Liver (tissue), 9 donors: ENCODE results near the gene MAML3. TPM values are rescaled to one million over a fixed set of nuclear protein-coding genes. Genes with fewer than 3 reads are reported as not detected.
"Not testable (repeated sequence)": the region's sequence is repeated elsewhere in the genome, so short reads cannot be mapped to it uniquely, and the experiment has no call there.

Source experiments
- DNase-seq: peaks from one replicate; pipeline ENCODE4 v3.0.0-alpha.2; 2017; ENCODE audit warnings: low spot score
- H3K27ac ChIP-seq, 2 donors: one replicate each; pipeline ENCODE4 v1.7.0; 2013; ENCODE audit warnings: inconsistent platforms in 2 of 2, low read length in 2 of 2, control low read depth in 1 of 2, low read depth in 1 of 2, mild to moderate bottlenecking in 1 of 2
- H3K27me3 ChIP-seq, 4 donors: one replicate each; pipeline versions ENCODE4 v1.6.1 to v1.7.0; 2013; ENCODE audit warnings: low read length in 3 of 4, inconsistent platforms in 1 of 4, mild to moderate bottlenecking in 1 of 4, moderate library complexity in 1 of 4; ENCODE audit not compliant: control insufficient read depth in 4 of 4, insufficient read depth in 4 of 4
- H3K36me3 ChIP-seq, 4 donors: one replicate each; pipeline versions ENCODE4 v1.6.1 to v1.7.0; 2013; ENCODE audit warnings: low read length in 3 of 4, mild to moderate bottlenecking in 3 of 4, low read depth in 1 of 4, moderate library complexity in 1 of 4; ENCODE audit not compliant: control insufficient read depth in 4 of 4, insufficient read depth in 3 of 4
- H3K4me1 ChIP-seq, 4 donors: one replicate each; pipeline versions ENCODE4 v1.6.1 to v1.7.0; 2013; ENCODE audit warnings: low read length in 3 of 4, mild to moderate bottlenecking in 3 of 4, moderate library complexity in 1 of 4; ENCODE audit not compliant: control insufficient read depth in 4 of 4, insufficient read depth in 4 of 4
- H3K4me3 ChIP-seq, 3 donors: one replicate each; pipeline versions ENCODE4 v1.6.1 to v1.7.0; 2013; ENCODE audit warnings: low read length in 3 of 3, control low read depth in 1 of 3, low read depth in 1 of 3, mild to moderate bottlenecking in 1 of 3
- H3K9ac ChIP-seq, 2 donors: one replicate each; pipeline ENCODE4 v1.7.0; 2013; ENCODE audit warnings: low read length in 2 of 2, mild to moderate bottlenecking in 2 of 2, moderate library complexity in 2 of 2, control low read depth in 1 of 2, low read depth in 1 of 2
- H3K9me3 ChIP-seq, 4 donors: one replicate each; pipeline versions ENCODE4 v1.6.1 to v1.7.0; 2013; ENCODE audit warnings: low read length in 3 of 4; ENCODE audit not compliant: control insufficient read depth in 4 of 4
- CTCF ChIP-seq: fragments of 150-350 bp; IDR thresholded peaks from 2 replicates; pipeline ENCODE4 v1.5.1; 2017; ENCODE audit warnings: improper control_type of control experiment, low read depth, low read length; ENCODE audit not compliant: missing input control
- EGR1 ChIP-seq, 2 donors: IDR thresholded peaks; 2 replicates each; pipeline ENCODE4 v1.6.1; 2016 to 2018; ENCODE audit warnings: antibody characterized with exemption in 2 of 2, low read depth in 2 of 2
- FOXA1 ChIP-seq: IDR thresholded peaks from 2 replicates; pipeline ENCODE4 v1.6.1; 2016; ENCODE audit warnings: antibody characterized with exemption
- GABPA ChIP-seq, 2 donors: IDR thresholded peaks in 1 of 2; conservative IDR thresholded peaks in 1 of 2; 2 replicates each; pipeline ENCODE4 v1.6.1; 2016; ENCODE audit warnings: antibody characterized with exemption in 2 of 2, mild to moderate bottlenecking in 1 of 2, moderate library complexity in 1 of 2
- HNF4A ChIP-seq, 2 donors: conservative IDR thresholded peaks; 2 replicates each; pipeline ENCODE4 v1.6.1; 2016; ENCODE audit warnings: antibody characterized with exemption in 2 of 2, mild to moderate bottlenecking in 2 of 2
- NR2F2 ChIP-seq: IDR thresholded peaks from 2 replicates; pipeline ENCODE4 v1.6.1; 2016; ENCODE audit warnings: antibody characterized with exemption
- RAD21 ChIP-seq, 2 donors: IDR thresholded peaks; 2 replicates each; pipeline ENCODE4 v1.6.1; 2016; ENCODE audit warnings: antibody characterized with exemption in 2 of 2, mild to moderate bottlenecking in 2 of 2
- REST ChIP-seq: IDR thresholded peaks from 2 replicates; pipeline ENCODE4 v1.6.1; 2016; ENCODE audit warnings: antibody characterized with exemption, mild to moderate bottlenecking
- TAF1 ChIP-seq: conservative IDR thresholded peaks from 2 replicates; pipeline ENCODE4 v1.6.1; 2016; ENCODE audit warnings: antibody characterized with exemption, mild to moderate bottlenecking
- WGBS: extraction: QIAGEN DNeasy Blood & Tissue Kit; methylation state at CpG from one replicate; pipeline ENCODE4 v1.1.7; 2013; 5-methylcytosine and 5-hydroxymethylcytosine counted together
- polyA plus RNA-seq, 2 donors: library from polyadenylated mRNA; stranded (reverse) in 1 of 2; unstranded in 1 of 2; fragments of 200-250 nt in 1 of 2; fragments of >200 nt in 1 of 2; fragmentation: Nextera tagmentation in 1 of 2; extraction: Ambion mirVana in 1 of 2; gene quantifications; one replicate each; pipeline versions ENCODE4 v1.2.1 to v1.2.3, GENCODE V29; 2013 to 2015
- total RNA-seq, 2 donors: library from RNA; depleted of rRNA; stranded (reverse); fragments of >200 nt; gene quantifications; one replicate each; pipeline ENCODE4 v1.2.3, GENCODE V29; 2014
- donor health status: healthy.
- donor health status: healthy.
- donor health status: healthy.
- donor health status: healthy.
- donor health status: healthy.

Gene MAML3
- total and polyA plus RNA-seq, 4 donors = 1.3 to 4.3 (median 2.7) TPM

GRCh38 chr4:139704915-139705485 is 449.0 kb downstream of the MAML3 start:
- Histone ChIP-seq H3K27ac (no peak overlapping the region), H3K9me3 (no peaks in the 10 kb centered on the region), H3K9ac (no peak overlapping the region), H3K27me3 (no peaks in the 10 kb centered on the region), H3K36me3 (peaks cover 3 to 34% (median 22%) of the 10 kb centered on the region in 4 donors), H3K4me1 (no peaks in the 10 kb centered on the region), H3K4me3 (no peak overlapping the region)
- no peak for DNase-seq
- WGBS = 98% methylated on average over 4 of the region's 4 CpGs
- TF ChIP-seq NR2F2 = no peak
- TF ChIP-seq RAD21 (IDR thresholded peaks at IDR 0.05) = peak; percentile 59 to 73
- TF ChIP-seq GABPA (IDR thresholded peaks at IDR 0.05 in 1 of 2, conservative IDR thresholded peaks at IDR 0.05 in 1 of 2) = no peak
- TF ChIP-seq CTCF = peak; percentile 38
- TF ChIP-seq HNF4A (conservative IDR thresholded peaks at IDR 0.05) = peak in 1 of 2 donors; percentile 8

GRCh38 chr4:139700568-139700967 is 453.4 kb downstream of the MAML3 start:
- H3K4me3 ChIP-seq = no peak overlapping the region
- TF ChIP-seq EGR1 (IDR thresholded peaks at IDR 0.05; ENCODE audit: low read depth in 2 of 2) (no peak), REST (no peak), FOXA1 (no peak), TAF1 (no peak)
- peaks cover 2 to 42% (median 33%) of the 10 kb centered on the region in 4 donors for H3K36me3 ChIP-seq

GRCh38 chr4:139698167-139698925 is 455.6 kb downstream of the MAML3 start:
- WGBS = 95% methylated on average over 17 of the region's 25 CpGs
- TF ChIP-seq CTCF = peak; percentile 10
- not testable (repeated sequence) for H3K9ac ChIP-seq, H3K27ac ChIP-seq, H3K4me3 ChIP-seq, H3K4me1 ChIP-seq, H3K9me3 ChIP-seq, H3K27me3 ChIP-seq, DNase-seq
- peaks cover 0 to 25% (median 21%) of the 10 kb centered on the region in 4 donors for H3K36me3 ChIP-seq

More at GRCh38 chr4:139700568-139700967, 453.4 kb downstream of the MAML3 start:
- Histone ChIP-seq H3K27me3 (no peaks in the 10 kb centered on the region), H3K9ac (no peak overlapping the region), H3K4me1 (no peaks in the 10 kb centered on the region), H3K9me3 (no peaks in the 10 kb centered on the region), H3K27ac (no peak overlapping the region)
- no peak for DNase-seq
- 83% methylated on average over 5 of the region's 5 CpGs for WGBS
